Upper lobe of left lung (tissue), 4 donors: ENCODE measurements around the gene TGM6.

Source experiments
- EP300 ChIP-seq, 4 donors: sonication (generic); formaldehyde crosslinking; IDR thresholded peaks; one replicate each; pipeline ENCODE4 v1.5.1; 2017; ENCODE audit warnings: antibody characterized with exemption in 4 of 4, control low read depth in 2 of 4
- POLR2A ChIP-seq, 4 donors: fragments of 450-650 bp; IDR thresholded peaks; one replicate each; pipeline ENCODE4 v1.5.1; 2016 to 2017; ENCODE audit warnings: antibody characterized with exemption in 4 of 4, mild to moderate bottlenecking in 2 of 4
- POLR2AphosphoS5 ChIP-seq, 2 donors: sonication (generic); formaldehyde crosslinking; IDR thresholded peaks; one replicate each; pipeline ENCODE4 v1.5.1; 2017; ENCODE audit warnings: antibody characterized with exemption in 2 of 2
- TF ChIP-seq, protein P1 (sequence below), 6 experiments: fragments of 450-650 bp in 4 of 6; fragments of 200-600 bp in 2 of 6; sonication (generic) in 2 of 6; IDR thresholded peaks; one replicate each; pipeline ENCODE4 v1.5.1; 2016 to 2019; ENCODE audit warnings: antibody characterized with exemption in 6 of 6

DNA sequence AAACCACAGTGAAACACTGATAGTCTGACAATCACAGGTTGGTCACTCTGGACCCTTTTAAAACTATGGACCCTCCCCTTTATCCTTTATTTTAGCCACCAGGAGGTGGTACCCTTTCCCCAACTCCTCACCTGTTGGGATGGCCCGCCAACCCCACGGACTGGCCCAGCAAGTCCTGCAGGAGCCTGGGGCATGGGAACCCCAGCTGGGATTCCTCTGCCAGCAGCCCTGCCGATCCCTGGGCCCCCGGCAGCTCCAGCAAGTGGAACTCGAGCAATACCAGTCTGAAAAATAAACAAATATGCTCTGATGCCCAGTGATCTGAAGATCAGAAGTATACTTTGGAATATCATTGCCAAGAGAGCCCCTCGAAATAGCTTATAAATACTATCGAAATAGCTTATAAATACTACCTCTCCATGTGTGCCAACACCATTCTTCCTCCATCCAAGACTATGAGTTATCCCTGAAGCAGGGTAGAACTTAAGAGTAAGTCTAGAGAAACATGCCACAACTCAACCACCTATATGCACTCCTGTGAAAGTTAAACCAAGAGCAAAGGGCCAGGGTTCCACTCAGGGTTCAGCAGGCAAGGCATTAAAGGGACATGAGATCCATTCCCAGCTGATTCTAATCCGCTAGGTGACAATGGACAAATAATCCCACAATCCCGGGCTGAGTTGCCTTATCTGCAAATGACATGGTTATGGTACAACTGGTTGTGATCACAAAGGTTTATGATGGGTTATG, 83.1 kb downstream of the TGM6 start:
- TF ChIP-seq, protein P1, sequence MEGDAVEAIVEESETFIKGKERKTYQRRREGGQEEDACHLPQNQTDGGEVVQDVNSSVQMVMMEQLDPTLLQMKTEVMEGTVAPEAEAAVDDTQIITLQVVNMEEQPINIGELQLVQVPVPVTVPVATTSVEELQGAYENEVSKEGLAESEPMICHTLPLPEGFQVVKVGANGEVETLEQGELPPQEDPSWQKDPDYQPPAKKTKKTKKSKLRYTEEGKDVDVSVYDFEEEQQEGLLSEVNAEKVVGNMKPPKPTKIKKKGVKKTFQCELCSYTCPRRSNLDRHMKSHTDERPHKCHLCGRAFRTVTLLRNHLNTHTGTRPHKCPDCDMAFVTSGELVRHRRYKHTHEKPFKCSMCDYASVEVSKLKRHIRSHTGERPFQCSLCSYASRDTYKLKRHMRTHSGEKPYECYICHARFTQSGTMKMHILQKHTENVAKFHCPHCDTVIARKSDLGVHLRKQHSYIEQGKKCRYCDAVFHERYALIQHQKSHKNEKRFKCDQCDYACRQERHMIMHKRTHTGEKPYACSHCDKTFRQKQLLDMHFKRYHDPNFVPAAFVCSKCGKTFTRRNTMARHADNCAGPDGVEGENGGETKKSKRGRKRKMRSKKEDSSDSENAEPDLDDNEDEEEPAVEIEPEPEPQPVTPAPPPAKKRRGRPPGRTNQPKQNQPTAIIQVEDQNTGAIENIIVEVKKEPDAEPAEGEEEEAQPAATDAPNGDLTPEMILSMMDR (IDR thresholded peaks at IDR 0.05), result no peak
- TF ChIP-seq POLR2A (IDR thresholded peaks at IDR 0.05), result no peak
- TF ChIP-seq EP300 (IDR thresholded peaks at IDR 0.05), result no peak
- no peak for TF ChIP-seq POLR2AphosphoS5 (IDR thresholded peaks at IDR 0.05)
